SH-SY5Y (cell line): Measurements from ENCODE around the gene DNM3.

ENCODE experiments used
- GATA2 ChIP-seq: IDR thresholded peaks from 2 replicates; pipeline ENCODE4 v1.6.1; 2011; ENCODE audit warnings: mild to moderate bottlenecking, low read depth, low read length
- GATA3 ChIP-seq: IDR thresholded peaks from 2 replicates; pipeline ENCODE4 v1.6.1; 2011; ENCODE audit warnings: low read depth, mild to moderate bottlenecking, low read length, moderate library complexity

DNA sequence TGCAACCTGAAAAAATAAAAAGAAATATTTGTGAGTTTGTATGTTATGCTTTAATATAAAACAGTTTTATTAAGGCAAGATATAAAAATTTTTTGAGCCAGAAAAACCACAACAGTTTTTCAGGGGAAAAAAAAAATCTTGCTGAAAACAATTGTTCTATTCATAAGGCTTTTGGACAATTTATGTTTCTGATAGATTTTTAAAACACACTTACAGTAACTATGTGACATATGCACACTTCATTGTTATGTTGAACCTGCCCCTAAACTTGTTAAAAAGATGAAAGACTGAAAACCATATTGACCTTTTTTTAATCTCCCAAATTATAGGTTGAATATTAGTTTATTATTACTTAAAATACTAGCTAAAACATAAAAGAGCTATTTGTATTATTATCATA lies 299.3 kb downstream of the DNM3 start:
- TF ChIP-seq GATA2 (no peak), GATA3 (no peak)
